ENCODE data around the gene GNAQ. TPM values are rescaled to one million over a fixed set of nuclear protein-coding genes. Genes with fewer than 3 reads are reported as not detected.

GNAQ gene
- total and polyA plus RNA-seq, 2 of the 4 experiments (the other 2 are of a cell fraction), result 23.1 to 50.7 TPM

GRCh38 chr9:77725820-77726219 lies 305.8 kb downstream of the GNAQ start:
- Histone ChIP-seq H2BK20ac (ENCODE audit: low read depth, low read length) (no peak overlapping the region), H4K5ac (ENCODE audit: low read depth, low read length) (peak overlapping the region; percentile 52; the same call in 1 of the 2 replicates), H3K27me3 (ENCODE audit: control insufficient read depth, insufficient read depth, low read length) (no peaks in the 10 kb centered on the region), H3K23ac (ENCODE audit: low read depth, low read length) (no peak overlapping the region), H3K9ac (ENCODE audit: low read depth, low read length) (no peak overlapping the region), H4K8ac (ENCODE audit: low read depth in 2 of 2, low read length in 2 of 2) (0 out of 4 replicates have a peak overlapping the region, but pooled peaks of 1 of the 2 experiments have one; percentile 3), H3K4me1 (ENCODE audit: control insufficient read depth, insufficient read depth, low read length) (peaks cover 3% of the 10 kb centered on the region; the same call in 1 of the 2 replicates), H3K9me3 (ENCODE audit: control insufficient read depth, insufficient read depth, low read length) (no peaks in the 10 kb centered on the region), H3K36me3 (ENCODE audit: control insufficient read depth, insufficient read depth, low read length) (peaks cover 15% of the 10 kb centered on the region), H3K18ac (ENCODE audit: low read depth, low read length) (peak overlapping the region; percentile 41; the same call in 1 of the 2 replicates), H4K20me1 (ENCODE audit: insufficient read depth, low read length) (no peaks in the 10 kb centered on the region), H3K4me2 (ENCODE audit: low read depth, low read length) (no peak overlapping the region), H3K79me1 (ENCODE audit: low read depth in 1 of 2, low read length in 2 of 2) (peaks cover 0 to 2% of the 10 kb centered on the region in 2 experiments; a peak in 1 of 4 replicates), H2AK5ac (ENCODE audit: low read depth, low read length) (no peak overlapping the region), H2AK9ac (replicated peaks; ENCODE audit: low read depth, low read length, poor library complexity) (no peak overlapping the region), H4K91ac (ENCODE audit: insufficient read depth, low read depth, low read length) (no peak overlapping the region), H3K4me3 (ENCODE audit: insufficient read depth, low read depth, low read length) (no peak overlapping the region), H3K4ac (ENCODE audit: low read depth, low read length) (no peak overlapping the region), H2BK5ac (ENCODE audit: low read depth, low read length, poor library complexity, severe bottlenecking) (peak overlapping the region; percentile 15), H3K27ac (ENCODE audit: insufficient read depth, low read length) (no peak overlapping the region), H2BK15ac (ENCODE audit: low read depth, low read length) (no peak overlapping the region; the same call in 2 of the 3 replicates), H3K9me1 (ENCODE audit: insufficient read depth, low read length) (peaks cover 9% of the 10 kb centered on the region), H2AFZ (replicated peaks; ENCODE audit: low read length, poor library complexity) (no peak overlapping the region), H3K14ac (replicated peaks; ENCODE audit: low read depth, low read length) (no peak overlapping the region), H2BK120ac (ENCODE audit: low read depth, low read length) (peak overlapping the region; percentile 8; the same call in 1 of the 2 replicates), H3K56ac (ENCODE audit: extremely low read depth, insufficient read depth, low read length) (no peak overlapping the region)
- POLR2A ChIA-PET (ENCODE audit: unreplicated experiment), result no interaction called here
- ATAC-seq (ENCODE audit: low read depth) (no peak), DNase-seq (no peak)
- dilution Hi-C loops (cut with HindIII; ENCODE audit: low sequenced_read_pairs, unreplicated experiment), result no loop called here
- in situ Hi-C loops (cut with MboI; ENCODE audit: low sequenced_read_pairs), result no loop called here
- intact Hi-C loops (cut with micrococcal nuclease), result no loop called here
- BruUV-seq (replicated peaks), result no TSS peak
- CTCF ChIA-PET, result interaction anchor here (1.2 kb wide), 1 partner anchor 268 kb away, joined by 4 read pairs; no protein-coding TSS in a partner anchor
- TF ChIP-seq FOS (IDR thresholded peaks at IDR 0.05; ENCODE audit: low read depth, low read length) (no peak), CTCF (conservative IDR thresholded peaks at IDR 0.05; ENCODE audit: low read depth, low read length) (no peak), ELK1 (IDR thresholded peaks at IDR 0.05; ENCODE audit: borderline replicate concordance, low read depth, low read length) (no peak), RFX5 (IDR thresholded peaks at IDR 0.05; ENCODE audit: low read depth, low read length) (no peak), RCOR1 (IDR thresholded peaks at IDR 0.05; ENCODE audit: insufficient replicate concordance, low read length) (no peak), NFE2L2 (IDR thresholded peaks at IDR 0.05; ENCODE audit: low read depth, low read length) (no peak), RAD21 (IDR thresholded peaks at IDR 0.05; ENCODE audit: low read length) (no peak), USF2 (IDR thresholded peaks at IDR 0.05; ENCODE audit: low read depth, low read length) (no peak), MXI1 (IDR thresholded peaks at IDR 0.05; ENCODE audit: borderline replicate concordance, low read depth, low read length) (no peak)
- WGBS, 2 experiments (ENCODE audit: extremely low coverage in 2 of 2, insufficient read length in 1 of 2), result no CpG with 5 or more reads among the region's 6 CpGs

All from IMR-90 (cell line).